Measurements from ENCODE around the gene RABGAP1L.
"Not testable (repeated sequence)": the region's sequence is repeated elsewhere in the genome, so short reads cannot be mapped to it uniquely, and the experiment has no call there.

RABGAP1L gene

DNA sequence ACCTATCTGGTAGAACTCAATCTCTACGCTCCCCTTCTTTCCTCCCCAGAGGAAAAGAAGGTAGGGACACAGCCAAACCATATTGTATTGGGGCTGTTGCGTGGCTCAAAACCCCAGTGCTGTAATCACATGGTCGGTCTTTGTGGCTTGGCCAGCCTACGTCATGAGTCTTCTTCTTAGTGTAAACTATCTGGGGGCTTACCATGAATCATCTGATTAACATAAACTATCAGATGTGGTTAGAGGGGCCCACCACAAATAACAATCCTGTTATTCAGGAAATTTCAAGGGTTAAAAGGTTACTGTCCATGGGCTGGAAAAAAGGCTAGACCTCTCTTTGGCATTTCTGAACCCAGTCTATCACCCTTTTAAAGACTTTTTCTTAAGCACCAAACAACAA lies 238.9 kb downstream of the RABGAP1L start:
- no peak for DNase-seq

GRCh38 chr1:174399211-174399610 lies 239.9 kb downstream of the RABGAP1L start:
- DNase-seq = no peak

- DNase-seq = no peak
Observed at GRCh38 chr1:174401075-174401474, 241.8 kb downstream of the RABGAP1L start.

GRCh38 chr1:174405219-174405618 lies 245.9 kb downstream of the RABGAP1L start:
- DNase-seq = no peak

DNA sequence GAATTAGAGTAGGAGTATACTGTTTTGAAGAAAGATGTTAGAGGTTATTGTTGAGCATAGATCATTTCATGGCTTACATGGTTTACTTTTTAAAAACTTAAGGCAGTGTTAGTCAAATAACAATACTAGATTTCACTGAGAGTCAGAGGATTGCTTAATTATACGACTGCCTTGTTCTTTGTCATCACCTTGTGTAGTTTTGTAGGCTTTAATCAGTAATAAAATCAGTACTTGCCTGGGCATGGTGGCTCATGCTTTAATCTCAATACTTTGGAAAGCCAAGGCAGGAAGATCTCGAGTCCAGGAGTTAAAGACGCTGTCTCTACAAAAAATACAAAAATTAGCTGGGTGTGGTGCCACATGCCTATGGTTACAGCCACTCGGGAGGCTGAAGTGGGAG lies 247.1 kb downstream of the RABGAP1L start:
- DNase-seq = no peak

DNA sequence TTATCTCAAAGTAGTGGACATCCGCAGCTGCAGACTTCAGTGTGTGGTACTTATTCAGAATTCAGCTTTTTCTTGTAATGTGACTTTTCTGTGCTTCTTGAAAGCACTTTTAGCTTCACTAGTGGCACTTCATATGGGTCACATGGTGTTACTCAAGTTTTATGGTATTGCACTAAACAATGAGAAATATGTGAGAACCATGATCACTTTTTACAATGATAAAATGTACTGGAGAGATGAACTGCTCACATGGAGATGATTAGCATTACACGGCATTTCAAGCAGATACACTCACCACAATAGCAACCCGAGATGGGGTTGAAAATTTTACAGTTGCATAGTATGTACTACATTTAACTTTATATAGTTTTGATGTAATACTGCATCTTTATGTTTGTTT lies 248.3 kb downstream of the RABGAP1L start:
- no peak for DNase-seq

- no peak for DNase-seq
Observed at GRCh38 chr1:174408146-174408545, 248.8 kb downstream of the RABGAP1L start.

GRCh38 chr1:174409801-174410200 lies 250.5 kb downstream of the RABGAP1L start:
- DNase-seq = not testable (repeated sequence)

GRCh38 chr1:174413632-174414031 lies 254.3 kb downstream of the RABGAP1L start:
- no peak for DNase-seq

- no peak for DNase-seq
Observed at GRCh38 chr1:174414203-174414602, 254.9 kb downstream of the RABGAP1L start.

DNA sequence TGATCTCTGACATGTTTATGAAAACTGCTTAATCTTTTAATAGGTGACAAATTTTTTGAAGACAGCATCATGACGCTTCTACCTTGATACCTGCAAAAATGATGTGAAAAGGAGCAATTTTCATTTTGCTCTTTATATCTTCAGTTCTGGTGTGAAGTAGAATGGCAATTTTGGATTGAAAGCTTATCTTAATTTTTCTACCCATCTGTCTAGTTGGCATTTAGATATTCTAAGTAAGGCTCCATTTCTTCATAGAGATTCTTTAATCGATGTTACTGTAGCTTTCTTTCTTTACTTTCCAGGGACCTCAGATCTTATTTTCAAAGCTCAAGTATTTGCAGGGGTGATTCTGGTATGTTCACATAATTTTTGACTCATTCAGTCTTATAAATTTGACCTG lies 256.2 kb downstream of the RABGAP1L start:
- no peak for DNase-seq

DNA sequence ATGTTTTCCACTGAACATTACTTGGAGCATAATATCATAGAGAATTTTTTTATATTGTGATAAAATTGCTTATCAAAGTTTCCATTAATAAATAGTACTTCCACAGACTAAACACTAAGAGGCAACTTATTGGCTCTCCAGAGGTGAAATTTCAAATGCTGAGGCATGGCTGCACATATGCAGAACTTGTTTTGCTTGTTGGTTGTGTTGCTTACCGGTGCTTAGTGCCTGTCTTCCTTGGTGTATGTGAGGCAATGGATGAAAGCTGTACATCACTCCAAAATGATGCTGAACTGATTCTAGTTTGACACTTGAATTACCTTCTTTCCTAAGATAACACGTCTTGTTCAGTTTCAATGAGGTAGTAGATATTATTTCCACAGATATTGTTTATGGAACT lies 258.6 kb downstream of the RABGAP1L start:
- DNase-seq = no peak

GRCh38 chr1:174425121-174425520 lies 265.8 kb downstream of the RABGAP1L start:
- DNase-seq = no peak

DNA sequence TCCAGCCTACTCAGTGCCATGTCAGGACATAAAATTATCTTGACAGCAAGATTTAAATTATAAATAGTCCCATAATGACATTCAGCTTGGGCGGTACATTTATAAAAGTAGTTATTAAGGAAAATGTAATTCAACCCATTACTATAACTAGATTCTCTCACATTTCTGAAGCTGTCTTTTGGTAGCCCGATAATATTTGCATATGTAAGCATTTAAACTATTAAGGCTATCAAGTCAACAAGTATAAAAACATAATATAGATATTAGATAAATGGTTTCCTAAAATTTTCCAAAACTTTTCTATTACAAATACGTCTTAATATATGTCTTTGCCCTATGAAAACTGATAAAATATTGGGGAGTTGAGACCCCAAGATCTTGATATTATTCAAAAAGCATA lies 266.8 kb downstream of the RABGAP1L start:
- DNase-seq = no peak

DNA sequence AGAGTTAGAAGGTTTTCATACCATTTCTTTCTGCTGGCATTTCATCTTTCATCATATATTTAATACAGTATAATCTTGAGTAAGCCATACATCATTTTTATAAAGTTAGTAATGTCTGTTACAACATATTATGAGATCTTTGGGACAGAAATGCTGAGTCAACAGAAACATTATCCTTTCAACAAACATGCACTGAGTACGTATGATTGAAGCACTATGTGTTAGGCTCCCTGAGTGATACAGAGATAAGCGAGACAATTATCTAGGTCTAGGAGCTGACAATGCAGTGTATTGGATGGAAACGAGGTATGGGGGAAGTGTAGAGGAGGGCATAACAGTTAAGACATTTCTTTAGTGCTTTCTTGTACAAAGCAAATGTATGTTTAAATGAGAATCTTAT lies 268.7 kb downstream of the RABGAP1L start:
- no peak for DNase-seq

- DNase-seq = no peak
Observed at GRCh38 chr1:174428739-174429138, 269.4 kb downstream of the RABGAP1L start.

GRCh38 chr1:174433451-174433850 lies 274.1 kb downstream of the RABGAP1L start:
- no peak for DNase-seq

- no peak for DNase-seq
Observed at GRCh38 chr1:174445351-174445750, 286.0 kb downstream of the RABGAP1L start.

- DNase-seq = no peak
Observed at GRCh38 chr1:174445817-174446216, 286.5 kb downstream of the RABGAP1L start.

DNA sequence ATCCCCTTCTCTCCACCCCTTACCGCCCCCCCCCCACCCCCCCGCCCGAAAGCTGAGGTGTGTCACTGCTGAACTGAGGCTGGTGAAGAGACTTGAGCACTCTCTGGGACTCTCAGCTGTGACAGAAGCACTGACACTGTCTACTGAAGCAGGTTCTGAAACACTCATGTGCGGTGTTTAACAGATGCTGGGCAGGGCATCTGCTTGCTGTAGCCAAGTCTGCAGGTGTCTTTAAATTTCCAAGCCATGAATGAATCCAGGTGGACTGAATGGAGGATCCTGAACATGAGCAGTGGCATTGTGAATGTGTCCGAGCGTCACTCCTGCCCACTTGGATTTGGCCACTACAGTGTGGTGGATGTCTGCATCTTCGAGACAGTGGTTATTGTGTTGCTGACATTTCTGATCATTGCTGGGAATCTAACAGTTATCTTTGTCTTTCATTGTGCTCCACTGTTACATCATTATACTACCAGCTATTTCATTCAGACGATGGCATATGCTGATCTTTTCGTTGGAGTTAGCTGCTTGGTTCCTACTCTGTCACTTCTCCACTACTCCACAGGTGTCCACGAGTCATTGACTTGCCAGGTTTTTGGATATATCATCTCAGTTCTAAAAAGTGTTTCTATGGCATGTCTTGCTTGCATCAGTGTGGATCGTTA lies 288.7 kb downstream of the RABGAP1L start, which contains the start of gene GPR52:
Gene GPR52, plus strand, starts transcription at position 99 of the 665 bp plus-strand sequence. Its CDS starts 148 bp downstream, at position 247.
- DNase-seq = no peak

- DNase-seq = no peak
Observed at GRCh38 chr1:174448531-174448883, 289.2 kb downstream of the RABGAP1L start.

GRCh38 chr1:174448974-174449373 lies 289.7 kb downstream of the RABGAP1L start:
- no peak for DNase-seq

DNA sequence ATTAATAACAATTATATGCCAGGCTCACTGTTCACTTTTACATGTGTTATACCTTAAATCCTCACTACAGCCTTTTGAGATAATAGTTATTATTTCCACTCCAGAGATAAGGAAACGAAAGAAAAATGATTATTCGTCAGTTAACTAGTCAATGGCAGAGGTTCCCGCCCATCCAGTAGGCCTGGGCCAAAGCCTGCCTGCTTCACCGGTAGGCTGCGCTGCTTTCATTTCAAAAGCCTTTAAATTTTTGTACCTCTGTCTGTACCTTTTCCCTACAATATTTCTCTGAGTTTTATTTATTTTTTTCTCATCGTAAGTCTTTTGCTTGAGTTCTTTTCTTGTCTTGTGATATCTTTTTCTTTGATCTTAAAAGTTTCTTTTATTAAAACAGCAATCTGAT lies 292.1 kb downstream of the RABGAP1L start:
- no peak for DNase-seq

DNA sequence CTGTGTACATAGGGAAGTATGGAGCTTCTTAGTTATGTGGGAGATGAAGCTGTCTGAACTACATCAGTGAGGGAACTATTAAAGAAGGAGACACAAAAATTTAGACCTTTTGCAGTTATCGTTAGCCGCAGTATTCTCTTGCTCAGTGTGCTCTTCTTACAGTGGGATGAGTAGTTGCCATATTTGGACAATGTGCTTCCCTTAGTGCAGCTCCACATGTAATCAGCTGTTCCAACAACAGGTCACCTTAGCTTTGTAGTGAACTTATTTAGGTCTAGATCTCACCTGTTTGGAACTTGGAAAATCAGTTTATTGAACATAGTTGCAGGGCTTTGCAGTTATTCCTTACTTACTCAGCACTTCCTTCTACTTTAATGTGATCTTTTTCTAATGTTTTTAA lies 306.5 kb downstream of the RABGAP1L start:
- DNase-seq = no peak

DNA sequence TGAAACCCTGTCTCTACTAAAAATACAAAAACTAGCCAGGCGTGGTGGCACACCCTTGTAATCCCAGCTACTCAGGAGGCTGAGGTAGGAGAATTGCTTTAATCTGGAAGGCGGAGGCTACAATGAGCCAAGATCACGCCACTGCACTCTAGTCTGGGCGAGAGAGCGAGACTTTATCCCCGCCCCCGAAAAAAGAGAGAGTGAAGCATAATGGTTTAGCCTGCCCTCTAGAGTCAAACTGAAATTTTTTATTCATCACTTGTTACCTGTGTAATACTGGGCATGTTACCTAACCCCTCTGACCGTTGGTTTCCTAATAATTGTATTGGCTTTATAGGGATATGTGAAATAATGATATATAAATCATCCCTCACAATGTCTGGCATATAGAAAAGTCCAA lies 307.3 kb downstream of the RABGAP1L start:
- DNase-seq = no peak
